ENCODE measurements around the gene GATAD2A.

GATAD2A gene

GRCh38 chr19:19417046-19417445, 11.6 kb downstream of the GATAD2A start:
- no peak overlapping the region for H3K4me3 ChIP-seq (ENCODE audit: low read depth, low read length)
- no peak for DNase-seq (ENCODE audit: low read depth)
- TF ChIP-seq CTCF (IDR thresholded peaks at IDR 0.05; ENCODE audit: insufficient read depth, low read depth, low read length, missing control alignments): no peak

- H3K4me3 ChIP-seq (ENCODE audit: low read depth, low read length): no peak overlapping the region
- DNase-seq (ENCODE audit: low read depth): no peak
- no peak for TF ChIP-seq CTCF (IDR thresholded peaks at IDR 0.05; ENCODE audit: insufficient read depth, low read depth, low read length, missing control alignments)
Measured at GRCh38 chr19:19417628-19418245, 12.3 kb downstream of the GATAD2A start.

GRCh38 chr19:19418555-19419260, 13.2 kb downstream of the GATAD2A start:
- no peak for TF ChIP-seq CTCF (IDR thresholded peaks at IDR 0.05; ENCODE audit: insufficient read depth, low read depth, low read length, missing control alignments)
- peak; percentile 19 for DNase-seq (ENCODE audit: low read depth)
- H3K4me3 ChIP-seq (ENCODE audit: low read depth, low read length): no peak overlapping the region

- TF ChIP-seq CTCF (IDR thresholded peaks at IDR 0.05; ENCODE audit: insufficient read depth, low read depth, low read length, missing control alignments): no peak
- H3K4me3 ChIP-seq (ENCODE audit: low read depth, low read length): no peak overlapping the region
- DNase-seq (ENCODE audit: low read depth): peak; percentile 53
Measured at GRCh38 chr19:19420570-19421298, 15.3 kb downstream of the GATAD2A start.

DNA sequence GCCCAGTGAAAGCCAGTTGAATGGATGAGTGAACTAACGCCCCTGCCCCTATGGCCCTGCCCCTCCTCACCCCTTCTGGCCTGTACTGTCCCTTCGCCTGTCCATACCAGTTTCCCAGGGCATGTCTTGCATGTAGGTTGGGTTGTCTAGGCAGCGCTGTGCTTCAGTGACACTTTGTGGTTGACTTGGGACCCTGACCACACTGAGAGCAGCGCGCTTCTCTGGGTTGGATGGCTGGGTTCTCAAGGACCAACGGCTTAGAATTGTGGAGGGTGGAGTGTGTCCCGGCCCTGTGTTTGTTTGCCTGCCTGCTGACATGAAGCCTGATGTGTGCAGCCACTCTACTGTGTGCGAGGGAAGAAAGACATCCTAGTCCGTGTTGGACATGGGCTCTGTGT, 15.8 kb downstream of the GATAD2A start:
- no peak for DNase-seq (ENCODE audit: low read depth)
- H3K4me3 ChIP-seq (ENCODE audit: low read depth, low read length): no peak overlapping the region
- TF ChIP-seq CTCF (IDR thresholded peaks at IDR 0.05; ENCODE audit: insufficient read depth, low read depth, low read length, missing control alignments): no peak

GRCh38 chr19:19422156-19422555, 16.7 kb downstream of the GATAD2A start:
- TF ChIP-seq CTCF (IDR thresholded peaks at IDR 0.05; ENCODE audit: insufficient read depth, low read depth, low read length, missing control alignments): no peak

More at GRCh38 chr19:19422156-19422555, 16.7 kb downstream of the GATAD2A start:
- no peak for DNase-seq (ENCODE audit: low read depth)
- H3K4me3 ChIP-seq (ENCODE audit: low read depth, low read length): no peak overlapping the region
